Activated B cell treated with CpG ODN at 0.5 μM for 24 hours (primary cell): ENCODE measurements around the gene SCAMP1. TPM values are rescaled to one million over a fixed set of nuclear protein-coding genes. Genes with fewer than 3 reads are reported as not detected.

Experiments
- ATAC-seq: fragments of 200-7000 bp; cut with Tn5 transposase; one replicate; pipeline ENCODE4 v1.10.0; 2021; ENCODE audit warnings: low read depth, mild to moderate bottlenecking, moderate library complexity
- CTCF ChIA-PET: fragments of 350-600 bp; sonication (Branson Sonifier 250); formaldehyde crosslinking; loops from one replicate; lab custom pipeline; 2021; ENCODE audit warnings: antibody characterized with exemption; lab: Charles Lee
- POLR2A ChIA-PET: fragments of 350-600 bp; sonication (Branson Sonifier 250); formaldehyde crosslinking; loops from one replicate; lab custom pipeline; 2021; ENCODE audit warnings: antibody characterized with exemption; lab: Charles Lee
- DNase-seq: peaks from one replicate; pipeline ENCODE4 v3.0.0; 2022
- H3K27ac Mint-ChIP-seq: one replicate; pipeline ENCODE4 v1.8.0; 2020; ENCODE audit warnings: mixed read lengths
- H3K27me3 Mint-ChIP-seq: one replicate; pipeline ENCODE4 v1.8.0; 2021; ENCODE audit warnings: mixed read lengths
- H3K36me3 Mint-ChIP-seq: one replicate; pipeline ENCODE4 v1.8.0; 2021; ENCODE audit warnings: low read depth, mixed read lengths
- H3K4me1 Mint-ChIP-seq: one replicate; pipeline ENCODE4 v1.8.0; 2021; ENCODE audit warnings: mixed read lengths
- H3K4me3 Mint-ChIP-seq: one replicate; pipeline ENCODE4 v1.8.0; 2020; ENCODE audit warnings: mild to moderate bottlenecking, mixed read lengths
- H3K9me3 Mint-ChIP-seq: one replicate; pipeline ENCODE4 v1.8.0; 2020; ENCODE audit warnings: mixed read lengths
- intact Hi-C: fragments of 100-400 bp; cut with micrococcal nuclease; formaldehyde crosslinking; loops from one replicate; pipeline ENCODE4 v1.15.1; 2024
- total RNA-seq: library from RNA; stranded (reverse); gene quantifications from 2 replicates; pipeline ENCODE4 v1.2.3, GENCODE V29; 2022
- TF ChIP-seq, protein P1 (sequence below): fragments of 200-600 bp; IDR thresholded peaks from one replicate; pipeline ENCODE4 v1.8.0; 2022; ENCODE audit warnings: antibody characterized with exemption, mild to moderate bottlenecking

SCAMP1 gene
- total RNA-seq, 1 donor from 2014 or later, result 9.6 TPM

DNA sequence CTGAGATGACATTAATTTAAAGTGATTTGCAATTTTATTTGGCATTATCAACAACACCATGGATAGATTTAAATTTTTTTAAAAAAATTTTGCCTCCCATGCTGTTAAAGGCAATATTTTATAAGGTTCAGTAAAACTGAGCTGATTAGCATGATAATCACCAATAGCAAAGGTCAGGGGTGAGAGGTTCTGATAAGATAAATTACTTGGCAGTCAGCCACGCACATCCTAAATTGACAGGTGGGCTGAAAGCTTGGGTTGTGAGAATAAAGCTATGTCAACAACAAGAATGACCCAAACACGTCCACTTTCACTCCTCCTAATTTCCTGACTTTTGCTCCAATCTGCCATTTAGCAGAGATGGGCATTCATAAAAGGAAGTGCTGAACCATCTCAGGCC, 161.0 kb downstream of the SCAMP1 start:
- H3K4me3 Mint-ChIP-seq, result no peak overlapping the region
- no peak for DNase-seq
- CTCF ChIA-PET, result interaction anchor here (1.6 kb wide), 1 partner anchor 16 kb away, joined by 4 read pairs; no protein-coding TSS in a partner anchor
- no peaks in the 10 kb centered on the region for H3K27me3 Mint-ChIP-seq
- POLR2A ChIA-PET, result no interaction called here
- H3K36me3 Mint-ChIP-seq, result peaks cover 3% of the 10 kb centered on the region
- TF ChIP-seq, protein P1, sequence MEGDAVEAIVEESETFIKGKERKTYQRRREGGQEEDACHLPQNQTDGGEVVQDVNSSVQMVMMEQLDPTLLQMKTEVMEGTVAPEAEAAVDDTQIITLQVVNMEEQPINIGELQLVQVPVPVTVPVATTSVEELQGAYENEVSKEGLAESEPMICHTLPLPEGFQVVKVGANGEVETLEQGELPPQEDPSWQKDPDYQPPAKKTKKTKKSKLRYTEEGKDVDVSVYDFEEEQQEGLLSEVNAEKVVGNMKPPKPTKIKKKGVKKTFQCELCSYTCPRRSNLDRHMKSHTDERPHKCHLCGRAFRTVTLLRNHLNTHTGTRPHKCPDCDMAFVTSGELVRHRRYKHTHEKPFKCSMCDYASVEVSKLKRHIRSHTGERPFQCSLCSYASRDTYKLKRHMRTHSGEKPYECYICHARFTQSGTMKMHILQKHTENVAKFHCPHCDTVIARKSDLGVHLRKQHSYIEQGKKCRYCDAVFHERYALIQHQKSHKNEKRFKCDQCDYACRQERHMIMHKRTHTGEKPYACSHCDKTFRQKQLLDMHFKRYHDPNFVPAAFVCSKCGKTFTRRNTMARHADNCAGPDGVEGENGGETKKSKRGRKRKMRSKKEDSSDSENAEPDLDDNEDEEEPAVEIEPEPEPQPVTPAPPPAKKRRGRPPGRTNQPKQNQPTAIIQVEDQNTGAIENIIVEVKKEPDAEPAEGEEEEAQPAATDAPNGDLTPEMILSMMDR, result no peak
- peaks cover 4% of the 10 kb centered on the region for H3K4me1 Mint-ChIP-seq
- intact Hi-C loops, result no loop called here
- no peak for ATAC-seq
- H3K9me3 Mint-ChIP-seq, result no peaks in the 10 kb centered on the region
- no peak overlapping the region for H3K27ac Mint-ChIP-seq

DNA sequence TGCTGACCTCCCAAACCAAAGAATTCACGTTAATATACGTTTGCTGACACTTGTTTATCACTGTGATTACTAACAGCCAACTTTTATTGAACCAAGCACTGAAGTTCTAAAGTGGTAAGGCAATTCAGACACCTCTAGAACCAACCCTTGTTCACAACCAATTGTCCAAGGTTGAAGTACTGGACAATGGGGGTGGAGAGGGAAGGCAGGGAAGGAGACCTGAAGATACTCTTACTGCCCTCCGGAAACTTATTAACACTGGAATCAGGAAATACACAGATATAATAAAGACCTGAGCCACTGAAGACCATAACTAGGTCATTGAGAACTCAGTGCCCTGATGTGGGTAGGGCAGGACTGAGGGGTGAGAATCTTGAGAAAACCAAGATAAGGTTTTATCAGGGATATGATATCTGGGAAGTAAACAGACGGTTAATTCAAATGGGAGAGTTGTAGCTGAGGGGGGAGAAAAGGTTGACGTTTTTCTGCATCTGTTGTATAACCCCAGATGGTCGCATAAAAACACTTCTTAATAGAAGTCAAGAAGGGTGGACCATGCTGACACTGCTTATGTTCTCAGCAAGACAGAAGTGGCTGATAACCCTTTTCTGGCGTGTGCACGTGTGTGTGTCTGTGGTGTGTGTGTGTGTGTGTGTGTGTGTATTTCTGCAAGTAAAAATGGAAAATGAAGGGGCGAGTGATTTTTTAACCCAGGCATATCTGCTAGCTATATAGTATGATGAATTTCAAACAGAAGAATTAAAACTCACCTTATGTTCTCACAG, 162.3 kb downstream of the SCAMP1 start:
- peaks cover 3% of the 10 kb centered on the region for H3K36me3 Mint-ChIP-seq
- POLR2A ChIA-PET, result interaction anchor here (0.6 kb wide), 1 partner anchor 193 kb away, joined by 3 read pairs; no protein-coding TSS in a partner anchor
- no peak for ATAC-seq
- no peak overlapping the region for H3K27ac Mint-ChIP-seq
- TF ChIP-seq, protein P1, result no peak
- CTCF ChIA-PET, result interaction anchor here (1.6 kb wide), 1 partner anchor 15 kb away, joined by 4 read pairs; no protein-coding TSS in a partner anchor
- no peaks in the 10 kb centered on the region for H3K9me3 Mint-ChIP-seq
- no peaks in the 10 kb centered on the region for H3K27me3 Mint-ChIP-seq
- H3K4me1 Mint-ChIP-seq, result peaks cover 4% of the 10 kb centered on the region
- H3K4me3 Mint-ChIP-seq, result no peak overlapping the region
- no peak for DNase-seq
- intact Hi-C loops, result no loop called here

DNA sequence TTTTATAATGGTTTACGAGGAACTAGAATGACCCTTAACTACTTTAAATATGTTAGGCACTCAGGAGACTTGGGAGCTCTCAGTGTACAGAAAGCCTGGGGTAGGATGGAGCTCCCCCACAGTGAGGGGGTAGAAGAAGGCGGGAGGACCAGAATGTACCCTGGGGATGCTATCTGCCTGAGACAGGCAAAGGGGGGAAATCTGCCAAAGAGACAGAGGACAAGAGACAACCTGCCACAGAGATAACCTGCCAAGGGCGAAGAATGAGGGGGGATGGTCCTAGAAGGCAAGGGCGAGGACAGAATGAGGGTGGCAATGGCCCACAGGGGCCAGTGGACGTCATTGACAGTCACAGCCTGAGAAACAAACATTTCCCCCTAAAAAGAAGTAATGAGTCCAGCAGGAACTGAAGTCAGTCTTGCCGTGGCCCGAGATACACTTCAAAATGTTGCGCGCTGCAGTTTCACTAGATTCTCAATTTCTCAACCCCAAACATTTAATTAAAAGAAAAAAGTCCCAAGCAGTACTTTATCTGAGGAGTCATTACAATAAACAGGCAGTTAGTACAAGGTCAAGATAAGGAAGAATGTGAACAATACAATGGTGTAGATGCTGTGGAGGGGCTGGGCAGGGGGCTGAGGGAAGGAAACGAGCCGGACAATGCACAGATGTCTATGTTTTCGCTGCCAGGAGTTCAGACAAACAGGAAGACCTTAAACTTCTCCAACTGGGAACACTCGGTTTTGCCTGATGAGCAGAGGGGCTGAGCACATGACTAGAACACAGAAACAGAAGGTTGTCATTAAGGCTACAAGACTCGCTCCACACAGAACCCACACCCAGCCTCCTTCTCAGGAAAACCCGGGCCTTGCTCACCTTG, 163.1 kb downstream of the SCAMP1 start:
- Mint-ChIP-seq H3K4me3 (no peak overlapping the region), H3K27me3 (no peaks in the 10 kb centered on the region), H3K9me3 (no peaks in the 10 kb centered on the region), H3K27ac (no peak overlapping the region), H3K4me1 (peaks cover 4% of the 10 kb centered on the region), H3K36me3 (peaks cover 3% of the 10 kb centered on the region)
- DNase-seq (no peak), ATAC-seq (no peak)
- ChIA-PET CTCF (no interaction called here), POLR2A (interaction anchor here (0.6 kb wide), 1 partner anchor 194 kb away, joined by 3 read pairs; no protein-coding TSS in a partner anchor)
- intact Hi-C loops, result no loop called here
- TF ChIP-seq, protein P1, result no peak

DNA sequence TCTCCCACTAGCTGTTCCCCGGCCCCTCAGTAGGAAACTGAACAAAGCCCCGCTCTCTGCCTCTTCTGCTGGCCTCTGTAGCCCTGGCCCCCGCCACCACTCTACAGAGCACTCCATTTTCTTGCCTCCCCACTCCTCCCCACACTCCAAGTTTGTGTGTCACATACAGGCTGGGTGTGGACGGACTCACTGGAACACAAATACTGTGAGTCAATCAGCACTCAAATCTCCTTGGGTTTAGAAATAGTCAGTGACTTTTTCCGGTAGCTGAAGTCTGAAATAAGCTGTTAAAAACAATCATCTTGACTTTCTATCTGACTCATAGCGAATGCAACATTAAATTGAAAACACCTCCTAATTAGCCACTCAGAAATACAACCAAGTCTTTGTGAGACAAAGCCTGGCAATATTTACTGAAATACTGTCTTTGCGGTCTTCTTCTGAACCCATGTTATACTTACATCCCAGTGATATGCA, 165.7 kb downstream of the SCAMP1 start:
- TF ChIP-seq, protein P1, result no peak
- intact Hi-C loops, result no loop called here
- Mint-ChIP-seq H3K4me1 (peaks cover 7% of the 10 kb centered on the region), H3K27ac (no peak overlapping the region), H3K9me3 (no peaks in the 10 kb centered on the region), H3K36me3 (peaks cover 5% of the 10 kb centered on the region), H3K27me3 (no peaks in the 10 kb centered on the region), H3K4me3 (no peak overlapping the region)
- DNase-seq, result no peak
- no peak for ATAC-seq
- CTCF ChIA-PET, result interaction anchor here (1.4 kb wide), 1 partner anchor 11 kb away, joined by 4 read pairs; no protein-coding TSS in a partner anchor
- POLR2A ChIA-PET, result no interaction called here
